ENCODE data around the gene TRIM42.

DNA sequence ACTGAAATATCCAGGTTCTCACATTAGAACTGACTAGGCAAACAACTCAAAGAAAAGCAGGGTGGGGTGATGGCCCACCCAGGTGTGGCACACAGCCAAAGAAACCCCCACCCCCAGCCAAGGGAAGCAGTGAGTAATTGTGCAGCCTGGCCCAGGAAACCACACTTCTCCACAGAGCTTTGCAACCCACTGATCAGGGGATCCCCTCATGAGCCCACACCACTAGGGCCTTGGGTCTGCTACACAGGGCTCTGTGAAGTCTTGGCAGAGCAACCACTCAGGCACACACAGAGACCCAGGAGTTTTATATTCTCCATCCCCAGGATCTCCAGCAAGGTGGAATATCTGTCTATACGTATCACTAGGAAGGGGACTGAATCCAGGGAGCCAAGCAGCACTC, 22.2 kb upstream of the TRIM42 start:
- TF ChIP-seq, protein P1, sequence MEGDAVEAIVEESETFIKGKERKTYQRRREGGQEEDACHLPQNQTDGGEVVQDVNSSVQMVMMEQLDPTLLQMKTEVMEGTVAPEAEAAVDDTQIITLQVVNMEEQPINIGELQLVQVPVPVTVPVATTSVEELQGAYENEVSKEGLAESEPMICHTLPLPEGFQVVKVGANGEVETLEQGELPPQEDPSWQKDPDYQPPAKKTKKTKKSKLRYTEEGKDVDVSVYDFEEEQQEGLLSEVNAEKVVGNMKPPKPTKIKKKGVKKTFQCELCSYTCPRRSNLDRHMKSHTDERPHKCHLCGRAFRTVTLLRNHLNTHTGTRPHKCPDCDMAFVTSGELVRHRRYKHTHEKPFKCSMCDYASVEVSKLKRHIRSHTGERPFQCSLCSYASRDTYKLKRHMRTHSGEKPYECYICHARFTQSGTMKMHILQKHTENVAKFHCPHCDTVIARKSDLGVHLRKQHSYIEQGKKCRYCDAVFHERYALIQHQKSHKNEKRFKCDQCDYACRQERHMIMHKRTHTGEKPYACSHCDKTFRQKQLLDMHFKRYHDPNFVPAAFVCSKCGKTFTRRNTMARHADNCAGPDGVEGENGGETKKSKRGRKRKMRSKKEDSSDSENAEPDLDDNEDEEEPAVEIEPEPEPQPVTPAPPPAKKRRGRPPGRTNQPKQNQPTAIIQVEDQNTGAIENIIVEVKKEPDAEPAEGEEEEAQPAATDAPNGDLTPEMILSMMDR (IDR thresholded peaks at IDR 0.05): no peak
- no peak for TF ChIP-seq POLR2A (IDR thresholded peaks at IDR 0.05)

Measured in tibial nerve (tissue), 3 donors.